NB4 (cell line): ENCODE results near the gene NKIRAS2.
"Not testable (repeated sequence)": the region's sequence is repeated elsewhere in the genome, so short reads cannot be mapped to it uniquely, and the experiment has no call there.

Source experiments
- DNase-seq: peaks from one replicate; pipeline ENCODE4 v3.0.0; 2010; ENCODE audit warnings: low read depth
- H3K4me3 ChIP-seq: one replicate; pipeline ENCODE4 v1.5.1; 2011; ENCODE audit warnings: mild to moderate bottlenecking, low read depth, low read length, moderate library complexity
- MYC ChIP-seq: IDR thresholded peaks from 2 replicates; pipeline ENCODE4 v1.6.1; 2011; ENCODE audit warnings: low read depth, low read length
- POLR2A ChIP-seq: IDR thresholded peaks from 2 replicates; pipeline ENCODE4 v1.6.1; 2011; ENCODE audit warnings: mild to moderate bottlenecking; ENCODE audit not compliant: insufficient read length; ENCODE audit errors: extremely low read depth
- TF ChIP-seq, protein P1 (sequence below): IDR thresholded peaks from one replicate; pipeline ENCODE4 v1.5.1; 2012; ENCODE audit warnings: low read depth, low read length
- TF ChIP-seq, protein P2 (sequence below): IDR thresholded peaks from 2 replicates; pipeline ENCODE4 v1.6.1; 2011; ENCODE audit warnings: low read depth, low read length

NKIRAS2 gene

DNA sequence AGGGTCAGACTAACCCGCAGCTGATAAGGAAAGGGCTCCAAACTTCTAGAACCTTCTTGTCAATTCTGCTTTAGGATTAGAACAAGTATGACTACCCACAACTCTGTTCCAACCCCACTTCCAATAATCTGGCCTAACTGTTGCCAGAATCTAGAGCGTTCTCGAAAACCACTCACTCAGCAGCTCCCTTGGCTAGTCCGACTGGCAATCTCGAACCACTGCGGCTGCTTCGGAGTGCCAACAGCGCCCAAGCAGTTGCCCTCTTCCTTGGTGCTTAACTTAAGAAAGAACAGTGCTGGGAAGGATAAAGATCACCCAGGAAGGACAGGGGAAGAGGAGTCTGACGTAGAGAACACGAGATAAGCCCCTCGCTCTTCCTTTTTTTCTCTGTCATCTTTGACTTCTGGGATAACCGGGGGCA is 3.5 kb upstream of the NKIRAS2 start:
- no peak for DNase-seq
- peak overlapping the region; percentile 75 for H3K4me3 ChIP-seq
- TF ChIP-seq, protein P1, sequence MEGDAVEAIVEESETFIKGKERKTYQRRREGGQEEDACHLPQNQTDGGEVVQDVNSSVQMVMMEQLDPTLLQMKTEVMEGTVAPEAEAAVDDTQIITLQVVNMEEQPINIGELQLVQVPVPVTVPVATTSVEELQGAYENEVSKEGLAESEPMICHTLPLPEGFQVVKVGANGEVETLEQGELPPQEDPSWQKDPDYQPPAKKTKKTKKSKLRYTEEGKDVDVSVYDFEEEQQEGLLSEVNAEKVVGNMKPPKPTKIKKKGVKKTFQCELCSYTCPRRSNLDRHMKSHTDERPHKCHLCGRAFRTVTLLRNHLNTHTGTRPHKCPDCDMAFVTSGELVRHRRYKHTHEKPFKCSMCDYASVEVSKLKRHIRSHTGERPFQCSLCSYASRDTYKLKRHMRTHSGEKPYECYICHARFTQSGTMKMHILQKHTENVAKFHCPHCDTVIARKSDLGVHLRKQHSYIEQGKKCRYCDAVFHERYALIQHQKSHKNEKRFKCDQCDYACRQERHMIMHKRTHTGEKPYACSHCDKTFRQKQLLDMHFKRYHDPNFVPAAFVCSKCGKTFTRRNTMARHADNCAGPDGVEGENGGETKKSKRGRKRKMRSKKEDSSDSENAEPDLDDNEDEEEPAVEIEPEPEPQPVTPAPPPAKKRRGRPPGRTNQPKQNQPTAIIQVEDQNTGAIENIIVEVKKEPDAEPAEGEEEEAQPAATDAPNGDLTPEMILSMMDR: no peak
- TF ChIP-seq, protein P2, sequence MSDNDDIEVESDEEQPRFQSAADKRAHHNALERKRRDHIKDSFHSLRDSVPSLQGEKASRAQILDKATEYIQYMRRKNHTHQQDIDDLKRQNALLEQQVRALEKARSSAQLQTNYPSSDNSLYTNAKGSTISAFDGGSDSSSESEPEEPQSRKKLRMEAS: no peak
- TF ChIP-seq MYC: no peak
- no peak for TF ChIP-seq POLR2A

DNA sequence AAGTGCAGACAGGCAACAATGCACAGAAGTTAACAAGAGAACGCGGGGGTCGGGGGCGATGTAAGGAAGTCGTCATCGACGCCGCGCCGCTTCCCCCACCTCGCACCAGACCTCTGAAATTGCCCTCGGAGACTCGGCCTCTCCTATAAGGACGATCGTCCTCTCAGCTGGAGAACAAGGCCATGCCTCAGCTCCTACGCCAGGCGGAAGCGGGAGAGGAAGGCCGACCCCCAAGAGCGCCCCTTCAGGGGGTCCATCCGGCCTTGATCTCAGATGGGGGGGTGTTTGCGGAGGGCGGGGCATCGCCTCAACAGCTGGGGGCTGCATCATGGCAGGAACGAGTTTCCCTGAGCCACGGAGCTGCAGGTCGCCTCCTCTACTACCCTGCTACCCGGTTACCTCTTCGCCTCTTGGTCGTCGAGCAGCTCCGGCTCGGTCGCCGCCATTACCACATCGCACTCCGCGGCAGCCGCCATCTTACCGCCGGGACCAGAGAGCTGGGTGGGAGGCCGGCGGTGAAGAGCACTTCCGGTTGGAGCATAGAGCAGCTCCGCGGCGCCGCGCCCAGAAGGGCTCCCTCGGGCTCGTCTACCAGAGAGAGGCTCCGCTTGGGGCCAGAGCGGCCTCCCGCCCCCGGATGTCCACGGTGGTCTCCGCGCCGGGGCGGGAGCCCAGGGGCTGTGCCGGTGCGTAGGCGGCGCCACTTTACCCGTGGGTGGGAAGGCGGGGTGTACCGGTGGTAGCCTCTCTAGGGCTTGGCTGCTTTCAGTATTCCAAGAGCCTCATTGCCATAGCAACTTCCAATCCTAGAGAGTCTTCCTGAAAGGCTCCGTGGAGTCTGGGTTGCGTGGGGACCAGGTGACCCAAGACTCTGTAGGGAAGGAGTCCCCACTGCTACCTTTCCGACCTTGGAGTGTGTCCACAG is 2.7 kb upstream of the NKIRAS2 start, which contains the start of gene DNAJC7:
DNAJC7 (minus strand) TSS at position 499 of the 925 bp plus-strand sequence; CDS start at position 476, 23 bp downstream.
- DNase-seq: peak; percentile 95
- TF ChIP-seq, protein P2: peak; percentile 69
- peak; percentile 89 for TF ChIP-seq MYC
- TF ChIP-seq, protein P1: no peak
- peak; percentile 79 for TF ChIP-seq POLR2A
- peak within 1 kb of the TSS; percentile 75 for H3K4me3 ChIP-seq

DNA sequence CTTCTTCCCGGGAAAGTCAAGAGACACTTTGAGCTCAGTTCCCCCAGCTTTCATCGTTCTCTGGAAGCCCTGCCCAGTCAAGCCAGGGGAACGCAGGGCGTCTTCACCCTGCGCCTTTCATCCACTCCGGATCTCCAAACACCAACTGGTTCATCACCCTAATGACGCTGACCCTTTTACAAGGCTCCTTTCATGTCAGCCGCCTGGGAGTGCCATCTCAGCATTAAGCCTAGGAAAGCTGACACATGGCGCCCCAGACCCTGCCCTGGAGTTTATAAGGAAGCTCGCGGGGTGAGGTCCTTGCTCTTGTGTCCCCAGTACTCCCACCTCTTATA is 2.1 kb upstream of the NKIRAS2 start:
- peak; percentile 61 for DNase-seq
- H3K4me3 ChIP-seq: peak overlapping the region; percentile 75
- TF ChIP-seq, protein P1: no peak
- TF ChIP-seq, protein P2: no peak
- TF ChIP-seq POLR2A (no peak), MYC (no peak)

DNA sequence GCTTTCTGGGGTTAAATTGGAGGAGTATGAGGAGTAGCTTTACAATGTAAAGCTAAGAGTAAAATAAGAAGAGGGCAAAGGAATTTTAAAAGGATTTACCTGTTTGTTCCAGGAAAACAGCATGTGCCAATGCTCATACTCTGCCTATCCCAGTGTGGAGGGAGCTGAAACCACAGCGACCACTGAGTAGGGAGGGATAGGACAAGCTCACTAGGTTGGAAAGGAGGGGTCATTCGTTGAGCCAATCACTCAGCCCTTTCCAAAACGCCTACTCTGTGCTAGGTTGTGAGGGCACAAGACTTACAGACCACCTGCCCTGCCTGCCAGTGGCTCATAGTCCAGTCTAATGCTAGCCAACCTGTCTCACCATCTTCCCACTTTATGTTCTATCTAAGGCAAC is 1.6 kb upstream of the NKIRAS2 start:
- H3K4me3 ChIP-seq: peak overlapping the region; percentile 75
- DNase-seq: peak; percentile 70
- TF ChIP-seq MYC: no peak
- TF ChIP-seq, protein P2: no peak
- TF ChIP-seq POLR2A: no peak
- TF ChIP-seq, protein P1: no peak

DNA sequence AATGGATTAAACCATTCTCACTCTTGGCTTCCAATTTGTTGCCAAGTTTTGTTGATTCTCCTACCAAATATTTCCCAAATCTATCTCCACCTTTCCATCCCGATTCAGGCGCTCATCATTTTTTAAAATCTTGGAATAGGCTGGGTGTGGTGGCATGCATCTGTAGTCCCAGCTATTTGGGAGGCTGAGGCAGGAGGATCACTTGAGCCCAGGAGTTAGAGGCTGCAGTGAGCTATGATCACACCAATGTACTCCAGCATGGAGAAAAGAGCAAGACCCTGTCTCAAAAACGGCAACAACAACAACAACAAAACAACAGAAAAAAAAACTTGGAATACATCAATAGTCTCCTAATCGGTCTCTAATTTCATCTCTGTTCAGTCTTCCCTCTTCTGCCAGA is 902 bp upstream of the NKIRAS2 start:
- no peak overlapping the region for H3K4me3 ChIP-seq
- no peak for DNase-seq
- TF ChIP-seq, protein P2: no peak
- no peak for TF ChIP-seq POLR2A
- TF ChIP-seq, protein P1: no peak
- TF ChIP-seq MYC: no peak

DNA sequence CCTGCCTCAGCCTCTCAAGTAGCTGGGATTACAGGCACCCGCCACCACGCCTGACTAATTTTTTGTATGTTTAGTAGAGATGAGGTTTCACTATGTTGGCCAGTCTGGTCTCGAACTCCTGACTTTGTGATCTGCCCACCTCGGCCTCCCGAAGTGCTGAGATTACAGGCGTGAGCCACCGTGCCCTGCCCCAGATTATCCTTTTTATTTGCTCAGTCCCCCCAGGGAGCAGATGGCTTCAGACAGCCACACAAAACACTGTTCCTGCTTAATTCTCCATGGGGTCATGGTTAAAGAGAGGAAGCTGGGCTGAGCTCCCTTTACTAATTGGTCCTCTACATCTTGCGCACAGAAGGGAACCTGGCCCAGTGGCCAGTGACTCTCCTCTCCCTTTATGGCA is 955 bp downstream of the NKIRAS2 start:
- peak overlapping the region; percentile 75 for H3K4me3 ChIP-seq
- DNase-seq: not testable (repeated sequence)
